ENCODE data around the gene ZNF710.

DNA sequence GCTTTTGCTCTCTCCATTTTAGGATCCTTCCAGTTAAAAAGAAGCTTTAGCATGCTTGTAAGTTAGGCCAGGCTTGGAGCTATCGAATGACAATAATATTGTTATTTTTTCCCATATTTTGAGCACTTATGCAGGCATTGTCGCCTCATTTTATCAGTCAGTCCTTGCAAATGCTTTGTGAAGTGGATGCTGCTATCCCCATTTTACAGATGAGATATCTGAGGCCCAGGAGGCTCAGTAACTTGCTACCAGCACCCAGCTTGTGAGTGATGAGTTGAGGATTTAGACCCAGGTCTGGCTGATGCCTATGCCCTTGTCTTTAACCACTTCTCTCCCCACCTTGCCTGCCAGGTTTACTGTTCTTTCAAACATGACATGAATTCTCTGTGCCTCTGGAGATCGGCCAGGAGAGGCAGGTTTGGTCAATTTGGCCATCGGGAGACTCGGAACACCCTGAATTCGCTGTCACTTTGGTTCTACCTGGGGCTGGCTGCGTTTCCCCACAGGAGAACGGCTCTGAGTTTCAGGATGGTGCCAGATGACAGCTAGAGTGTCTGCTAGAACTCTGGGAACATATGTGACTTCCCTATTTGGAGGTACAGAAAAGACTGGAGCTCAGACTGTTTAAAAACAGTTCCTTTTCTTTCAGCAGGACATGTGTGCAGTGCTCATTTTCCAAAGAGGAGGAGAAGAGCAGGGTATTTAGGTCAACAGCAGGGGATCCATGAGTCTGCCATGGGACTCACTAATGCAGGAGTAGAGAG, 25.5 kb upstream of the ZNF710 start:
- TF ChIP-seq, protein P1, sequence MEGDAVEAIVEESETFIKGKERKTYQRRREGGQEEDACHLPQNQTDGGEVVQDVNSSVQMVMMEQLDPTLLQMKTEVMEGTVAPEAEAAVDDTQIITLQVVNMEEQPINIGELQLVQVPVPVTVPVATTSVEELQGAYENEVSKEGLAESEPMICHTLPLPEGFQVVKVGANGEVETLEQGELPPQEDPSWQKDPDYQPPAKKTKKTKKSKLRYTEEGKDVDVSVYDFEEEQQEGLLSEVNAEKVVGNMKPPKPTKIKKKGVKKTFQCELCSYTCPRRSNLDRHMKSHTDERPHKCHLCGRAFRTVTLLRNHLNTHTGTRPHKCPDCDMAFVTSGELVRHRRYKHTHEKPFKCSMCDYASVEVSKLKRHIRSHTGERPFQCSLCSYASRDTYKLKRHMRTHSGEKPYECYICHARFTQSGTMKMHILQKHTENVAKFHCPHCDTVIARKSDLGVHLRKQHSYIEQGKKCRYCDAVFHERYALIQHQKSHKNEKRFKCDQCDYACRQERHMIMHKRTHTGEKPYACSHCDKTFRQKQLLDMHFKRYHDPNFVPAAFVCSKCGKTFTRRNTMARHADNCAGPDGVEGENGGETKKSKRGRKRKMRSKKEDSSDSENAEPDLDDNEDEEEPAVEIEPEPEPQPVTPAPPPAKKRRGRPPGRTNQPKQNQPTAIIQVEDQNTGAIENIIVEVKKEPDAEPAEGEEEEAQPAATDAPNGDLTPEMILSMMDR (IDR thresholded peaks at IDR 0.05; ENCODE audit: insufficient read depth, low read length): no peak
- TF ChIP-seq SPI1 (IDR thresholded peaks at IDR 0.05; ENCODE audit: borderline replicate concordance, low read depth) (peak; percentile 93), POLR2AphosphoS5 (IDR thresholded peaks at IDR 0.05; ENCODE audit: low read depth) (no peak), GABPA (IDR thresholded peaks at IDR 0.05; ENCODE audit: low read depth) (no peak)

Measured in HL-60 (cell line).